ENCODE data around the gene NELFCD.
A peak's percentile ranks its signal among the peaks of the same experiment; 100 is the strongest.
"Not testable (repeated sequence)": the region's sequence is repeated elsewhere in the genome, so short reads cannot be mapped to it uniquely, and the experiment has no call there.

NELFCD gene

GRCh38 chr20:58980711-58981627, at the start of gene NELFCD:
NELFCD (plus strand) TSS chr20:58981256; CDS start chr20:58981310, 54 bp downstream.
- DNase-seq: peak; percentile 92

- DNase-seq: no peak
Observed at GRCh38 chr20:58932170-58932569, 48.9 kb upstream of the NELFCD start.

- DNase-seq: no peak
Observed at GRCh38 chr20:58938078-58938477, 43.0 kb upstream of the NELFCD start.

- no peak for DNase-seq
Observed at GRCh38 chr20:58938541-58938940, 42.5 kb upstream of the NELFCD start.

GRCh38 chr20:58941471-58941870, 39.6 kb upstream of the NELFCD start:
- no peak for DNase-seq

GRCh38 chr20:58942549-58942948, 38.5 kb upstream of the NELFCD start:
- DNase-seq: no peak

- DNase-seq: no peak
Observed at GRCh38 chr20:58944610-58945009, 36.4 kb upstream of the NELFCD start.

GRCh38 chr20:58945965-58946631, 35.0 kb upstream of the NELFCD start:
- no peak for DNase-seq

GRCh38 chr20:58947797-58948388, 33.2 kb upstream of the NELFCD start:
- not testable (repeated sequence) for DNase-seq

GRCh38 chr20:58950603-58951002, 30.5 kb upstream of the NELFCD start:
- no peak for DNase-seq

- DNase-seq: no peak
Observed at GRCh38 chr20:58953050-58953449, 28.0 kb upstream of the NELFCD start.

GRCh38 chr20:58956078-58956477, 25.0 kb upstream of the NELFCD start:
- no peak for DNase-seq

- DNase-seq: no peak
Observed at GRCh38 chr20:58959652-58960051, 21.4 kb upstream of the NELFCD start.

GRCh38 chr20:58963060-58963584, 17.9 kb upstream of the NELFCD start:
- DNase-seq: no peak

GRCh38 chr20:58963922-58964321, 17.1 kb upstream of the NELFCD start:
- DNase-seq: not testable (repeated sequence)

- no peak for DNase-seq
Observed at GRCh38 chr20:58965270-58966064, 15.6 kb upstream of the NELFCD start.

- no peak for DNase-seq
Observed at GRCh38 chr20:58967652-58968429, 13.2 kb upstream of the NELFCD start.

GRCh38 chr20:58969439-58969838, 11.6 kb upstream of the NELFCD start:
- DNase-seq: no peak

GRCh38 chr20:58970146-58970545, 10.9 kb upstream of the NELFCD start:
- no peak for DNase-seq

GRCh38 chr20:58971429-58971828, 9.6 kb upstream of the NELFCD start:
- no peak for DNase-seq

- no peak for DNase-seq
Observed at GRCh38 chr20:58973179-58973578, 7.9 kb upstream of the NELFCD start.

GRCh38 chr20:58973866-58974265, 7.2 kb upstream of the NELFCD start:
- no peak for DNase-seq
